Measurements from ENCODE around the gene PAX5.

GRCh38 chr9:36837431-36838405 is 196.3 kb downstream of the PAX5 start:
- TF ChIP-seq EZH2 (optimal IDR thresholded peaks at IDR 0.05; ENCODE audit: low read depth, low read length) (no peak), CTCF (IDR thresholded peaks at IDR 0.05; ENCODE audit: low read length) (no peak)
